Measurements from ENCODE around the gene HPS1. TPM values are rescaled to one million over a fixed set of nuclear protein-coding genes. Genes with fewer than 3 reads are reported as not detected.

HPS1 gene
- total and polyA plus RNA-seq, 2 experiments from 2014 or later, result 41.2 to 104 TPM

DNA sequence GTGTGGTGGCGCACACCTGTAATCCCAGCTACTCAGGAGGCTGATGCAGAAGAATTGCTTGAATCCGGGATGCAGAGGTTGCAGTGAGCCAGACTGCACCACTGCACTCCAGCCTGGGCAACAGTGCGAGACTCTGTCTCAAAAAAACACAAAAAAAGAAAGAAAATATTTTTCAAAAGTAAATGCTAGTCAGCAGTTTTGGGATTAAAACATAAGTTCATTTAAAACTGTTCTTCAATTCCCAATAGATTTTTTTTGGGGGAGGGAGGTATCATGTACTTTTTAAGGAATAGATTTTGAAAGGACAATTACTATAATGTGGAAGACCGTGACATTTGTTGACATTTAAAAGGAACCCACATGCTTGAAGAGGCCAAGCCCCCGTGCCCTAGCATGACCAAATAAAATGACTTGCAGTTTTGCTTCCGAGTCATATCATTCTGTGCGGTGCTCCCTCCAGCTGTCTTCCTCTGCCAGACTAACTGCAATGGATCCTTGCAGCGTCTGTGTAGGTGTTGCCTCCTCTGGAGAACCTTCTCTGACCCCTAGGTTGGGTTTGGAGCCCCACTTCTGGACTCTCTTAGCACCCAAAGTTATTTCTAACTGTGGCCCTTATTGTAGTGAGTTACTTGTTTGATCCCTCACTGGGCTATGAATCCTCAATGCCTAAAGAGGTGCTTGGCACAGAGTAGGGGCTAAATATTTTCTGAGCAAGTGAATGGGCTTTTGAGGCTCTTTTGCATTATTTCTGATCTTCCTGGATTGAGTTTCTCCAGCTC lies 17.4 kb upstream of the HPS1 start:
- Histone ChIP-seq H3K27ac (no peak overlapping the region), H3K4me2 (no peak overlapping the region), H2AFZ (no peak overlapping the region), H4K20me1 (ENCODE audit: insufficient read depth, poor library complexity, severe bottlenecking) (no peaks in the 10 kb centered on the region), H3K4me1 (ENCODE audit: insufficient read depth) (peaks cover 20% of the 10 kb centered on the region), H3K4me3 (no peak overlapping the region), H3K36me3 (replicated peaks; ENCODE audit: insufficient read depth, low read depth) (no peaks in the 10 kb centered on the region), H3K9me2 (replicated peaks; ENCODE audit: insufficient read depth) (no peaks in the 10 kb centered on the region), H3K79me2 (no peaks in the 10 kb centered on the region), H3K27me3 (no peaks in the 10 kb centered on the region), H3K9me3 (ENCODE audit: low read depth) (no peaks in the 10 kb centered on the region)
- WGBS (ENCODE audit: low lambda C conversion rate, missing lambda C conversion rate), result 92% methylated on average over 8 of the region's 8 CpGs
- no peak for DNase-seq (ENCODE audit: low spot score)
- TF ChIP-seq, protein P1, sequence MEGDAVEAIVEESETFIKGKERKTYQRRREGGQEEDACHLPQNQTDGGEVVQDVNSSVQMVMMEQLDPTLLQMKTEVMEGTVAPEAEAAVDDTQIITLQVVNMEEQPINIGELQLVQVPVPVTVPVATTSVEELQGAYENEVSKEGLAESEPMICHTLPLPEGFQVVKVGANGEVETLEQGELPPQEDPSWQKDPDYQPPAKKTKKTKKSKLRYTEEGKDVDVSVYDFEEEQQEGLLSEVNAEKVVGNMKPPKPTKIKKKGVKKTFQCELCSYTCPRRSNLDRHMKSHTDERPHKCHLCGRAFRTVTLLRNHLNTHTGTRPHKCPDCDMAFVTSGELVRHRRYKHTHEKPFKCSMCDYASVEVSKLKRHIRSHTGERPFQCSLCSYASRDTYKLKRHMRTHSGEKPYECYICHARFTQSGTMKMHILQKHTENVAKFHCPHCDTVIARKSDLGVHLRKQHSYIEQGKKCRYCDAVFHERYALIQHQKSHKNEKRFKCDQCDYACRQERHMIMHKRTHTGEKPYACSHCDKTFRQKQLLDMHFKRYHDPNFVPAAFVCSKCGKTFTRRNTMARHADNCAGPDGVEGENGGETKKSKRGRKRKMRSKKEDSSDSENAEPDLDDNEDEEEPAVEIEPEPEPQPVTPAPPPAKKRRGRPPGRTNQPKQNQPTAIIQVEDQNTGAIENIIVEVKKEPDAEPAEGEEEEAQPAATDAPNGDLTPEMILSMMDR (IDR thresholded peaks at IDR 0.05; ENCODE audit: poor library complexity), result no peak
- TF ChIP-seq EZH2 (IDR thresholded peaks at IDR 0.05; ENCODE audit: borderline replicate concordance) (no peak), EZH2phosphoT487 (IDR thresholded peaks at IDR 0.05; ENCODE audit: low read depth, severe bottlenecking, unreplicated experiment) (no peak)

DNA sequence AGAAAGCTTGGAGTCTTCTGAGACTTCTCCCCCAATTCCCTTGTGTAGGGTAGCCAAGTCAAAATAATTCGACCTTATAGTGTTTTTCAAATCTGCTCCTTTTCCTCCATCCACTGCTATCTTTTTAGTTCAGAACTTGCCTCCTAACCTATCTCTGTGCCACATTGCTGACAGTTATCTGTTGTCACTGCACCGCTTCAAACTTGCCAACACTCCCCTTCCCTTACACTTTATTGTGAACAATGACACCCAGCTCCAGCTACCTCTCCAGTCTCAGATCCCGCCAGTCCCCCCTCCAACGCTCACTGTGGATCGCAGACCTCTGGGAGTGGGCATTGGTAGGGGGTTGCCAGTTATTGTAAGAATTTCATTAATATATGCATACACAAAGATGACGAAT lies 16.3 kb upstream of the HPS1 start:
- H3K4me2 ChIP-seq, result no peak overlapping the region
- H3K9me3 ChIP-seq (ENCODE audit: low read depth), result no peaks in the 10 kb centered on the region
- 96% methylated on average over 6 of the region's 6 CpGs for WGBS (ENCODE audit: low lambda C conversion rate, missing lambda C conversion rate)
- H3K9me2 ChIP-seq (replicated peaks; ENCODE audit: insufficient read depth), result no peaks in the 10 kb centered on the region
- H3K79me2 ChIP-seq, result no peaks in the 10 kb centered on the region
- H3K36me3 ChIP-seq (replicated peaks; ENCODE audit: insufficient read depth, low read depth), result no peaks in the 10 kb centered on the region
- DNase-seq (ENCODE audit: low spot score), result no peak
- H3K27ac ChIP-seq, result no peak overlapping the region
- no peaks in the 10 kb centered on the region for H4K20me1 ChIP-seq (ENCODE audit: insufficient read depth, poor library complexity, severe bottlenecking)
- no peak overlapping the region for H2AFZ ChIP-seq
- TF ChIP-seq EZH2 (IDR thresholded peaks at IDR 0.05; ENCODE audit: borderline replicate concordance) (no peak), EZH2phosphoT487 (IDR thresholded peaks at IDR 0.05; ENCODE audit: low read depth, severe bottlenecking, unreplicated experiment) (no peak)
- TF ChIP-seq, protein P1 (IDR thresholded peaks at IDR 0.05; ENCODE audit: poor library complexity), result no peak
- peaks cover 11% of the 10 kb centered on the region for H3K4me1 ChIP-seq (ENCODE audit: insufficient read depth)
- no peaks in the 10 kb centered on the region for H3K27me3 ChIP-seq
- no peak overlapping the region for H3K4me3 ChIP-seq

DNA sequence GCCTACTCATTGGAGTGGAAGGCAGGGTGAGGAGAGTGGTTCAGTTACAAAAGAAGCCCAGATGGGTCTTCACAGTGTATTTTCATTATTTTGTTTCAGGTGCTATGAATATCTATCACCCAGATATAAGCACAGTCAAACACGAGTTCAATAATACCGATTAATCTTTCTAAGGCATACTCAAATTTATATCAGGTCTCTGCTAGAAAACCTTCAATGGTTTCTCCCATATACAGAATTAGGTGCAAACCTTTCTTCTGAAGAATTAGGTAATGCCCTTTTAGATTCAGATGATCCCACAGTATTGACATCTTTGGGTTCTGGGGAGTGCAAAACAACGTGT lies 14.7 kb upstream of the HPS1 start:
- 75% methylated on average over 3 of the region's 3 CpGs for WGBS (ENCODE audit: low lambda C conversion rate, missing lambda C conversion rate)
- Histone ChIP-seq H2AFZ (no peak overlapping the region), H3K27ac (peak overlapping the region; percentile 77)

More for the DNA sequence above, 14.7 kb upstream of the HPS1 start:
- H3K36me3 ChIP-seq (replicated peaks; ENCODE audit: insufficient read depth, low read depth), result no peaks in the 10 kb centered on the region
- no peaks in the 10 kb centered on the region for H4K20me1 ChIP-seq (ENCODE audit: insufficient read depth, poor library complexity, severe bottlenecking)
- H3K4me1 ChIP-seq (ENCODE audit: insufficient read depth), result peaks cover 6% of the 10 kb centered on the region
- no peak overlapping the region for H3K4me2 ChIP-seq
- H3K4me3 ChIP-seq, result no peak overlapping the region
- no peaks in the 10 kb centered on the region for H3K27me3 ChIP-seq
- TF ChIP-seq, protein P1 (IDR thresholded peaks at IDR 0.05; ENCODE audit: poor library complexity), result no peak
- TF ChIP-seq EZH2 (IDR thresholded peaks at IDR 0.05; ENCODE audit: borderline replicate concordance) (no peak), EZH2phosphoT487 (IDR thresholded peaks at IDR 0.05; ENCODE audit: low read depth, severe bottlenecking, unreplicated experiment) (no peak)
- no peaks in the 10 kb centered on the region for H3K9me2 ChIP-seq (replicated peaks; ENCODE audit: insufficient read depth)
- H3K79me2 ChIP-seq, result no peaks in the 10 kb centered on the region
- DNase-seq (ENCODE audit: low spot score), result no peak
- H3K9me3 ChIP-seq (ENCODE audit: low read depth), result no peaks in the 10 kb centered on the region

Data from hepatocyte (in vitro differentiated cells).